ENCODE measurements around the gene TRPM6.

DNA sequence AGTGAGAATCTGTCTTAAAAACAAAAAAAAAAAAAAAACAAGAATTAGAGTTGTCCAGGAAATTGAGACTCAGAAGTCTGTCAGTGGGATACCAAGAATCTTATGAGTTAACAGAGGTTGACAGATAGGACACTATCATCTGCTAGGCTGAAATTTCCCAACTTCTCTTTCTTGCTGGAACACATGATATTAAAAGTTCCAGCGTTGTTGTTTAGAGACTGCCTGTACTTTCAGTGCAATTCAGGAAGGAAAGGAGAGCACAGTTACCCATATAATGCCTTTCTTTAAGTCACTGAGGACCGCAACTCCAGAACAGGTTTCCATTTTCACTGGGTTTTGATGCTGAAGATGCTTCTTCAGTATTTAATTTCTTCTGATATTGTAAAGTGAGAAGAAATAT, 13.5 kb downstream of the TRPM6 start:
- TF ChIP-seq, protein P1, sequence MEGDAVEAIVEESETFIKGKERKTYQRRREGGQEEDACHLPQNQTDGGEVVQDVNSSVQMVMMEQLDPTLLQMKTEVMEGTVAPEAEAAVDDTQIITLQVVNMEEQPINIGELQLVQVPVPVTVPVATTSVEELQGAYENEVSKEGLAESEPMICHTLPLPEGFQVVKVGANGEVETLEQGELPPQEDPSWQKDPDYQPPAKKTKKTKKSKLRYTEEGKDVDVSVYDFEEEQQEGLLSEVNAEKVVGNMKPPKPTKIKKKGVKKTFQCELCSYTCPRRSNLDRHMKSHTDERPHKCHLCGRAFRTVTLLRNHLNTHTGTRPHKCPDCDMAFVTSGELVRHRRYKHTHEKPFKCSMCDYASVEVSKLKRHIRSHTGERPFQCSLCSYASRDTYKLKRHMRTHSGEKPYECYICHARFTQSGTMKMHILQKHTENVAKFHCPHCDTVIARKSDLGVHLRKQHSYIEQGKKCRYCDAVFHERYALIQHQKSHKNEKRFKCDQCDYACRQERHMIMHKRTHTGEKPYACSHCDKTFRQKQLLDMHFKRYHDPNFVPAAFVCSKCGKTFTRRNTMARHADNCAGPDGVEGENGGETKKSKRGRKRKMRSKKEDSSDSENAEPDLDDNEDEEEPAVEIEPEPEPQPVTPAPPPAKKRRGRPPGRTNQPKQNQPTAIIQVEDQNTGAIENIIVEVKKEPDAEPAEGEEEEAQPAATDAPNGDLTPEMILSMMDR (IDR thresholded peaks at IDR 0.05) = no peak
- no peak for TF ChIP-seq ZFX (IDR thresholded peaks at IDR 0.05; ENCODE audit: borderline replicate concordance)

Measured in 22Rv1 (cell line).